Activated CD4-positive, alpha-beta T cell treated with anti-CD3 and anti-CD28 coated beads for 1 hour (primary cell): Measurements from ENCODE around the gene NRBP1.
"Not testable (repeated sequence)": the region's sequence is repeated elsewhere in the genome, so short reads cannot be mapped to it uniquely, and the experiment has no call there.

Experiments
- DNase-seq: peaks from one replicate; pipeline ENCODE4 v3.0.0-alpha.2; 2020

The NRBP1 gene

GRCh38 chr2:27422958-27423357 is 5.5 kb upstream of the NRBP1 start:
- no peak for DNase-seq

DNA sequence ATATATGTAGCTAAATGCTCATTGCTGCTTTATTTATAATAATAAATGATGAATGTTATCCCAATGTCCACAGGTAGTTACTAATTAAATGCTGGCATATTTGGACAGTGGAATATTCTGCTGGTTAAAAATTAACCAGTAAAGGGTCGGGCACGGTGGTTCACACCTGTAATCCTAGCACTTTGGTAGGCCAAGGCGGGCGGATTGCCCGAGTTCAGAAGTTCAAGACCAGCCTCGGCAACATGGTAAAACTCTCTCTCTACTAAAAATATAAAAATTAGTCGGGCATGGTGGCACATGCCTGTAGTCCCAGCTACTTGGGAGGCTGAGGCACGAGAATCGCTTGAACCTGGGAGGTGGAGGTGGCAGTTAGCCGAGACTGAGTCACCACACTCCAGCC is 3.4 kb upstream of the NRBP1 start:
- not testable (repeated sequence) for DNase-seq

- no peak for DNase-seq
Observed at GRCh38 chr2:27427863-27428212, 593 bp upstream of the NRBP1 start.

- DNase-seq: peak; percentile 50
Observed at GRCh38 chr2:27428978-27429541, 629 bp downstream of the NRBP1 start.

DNA sequence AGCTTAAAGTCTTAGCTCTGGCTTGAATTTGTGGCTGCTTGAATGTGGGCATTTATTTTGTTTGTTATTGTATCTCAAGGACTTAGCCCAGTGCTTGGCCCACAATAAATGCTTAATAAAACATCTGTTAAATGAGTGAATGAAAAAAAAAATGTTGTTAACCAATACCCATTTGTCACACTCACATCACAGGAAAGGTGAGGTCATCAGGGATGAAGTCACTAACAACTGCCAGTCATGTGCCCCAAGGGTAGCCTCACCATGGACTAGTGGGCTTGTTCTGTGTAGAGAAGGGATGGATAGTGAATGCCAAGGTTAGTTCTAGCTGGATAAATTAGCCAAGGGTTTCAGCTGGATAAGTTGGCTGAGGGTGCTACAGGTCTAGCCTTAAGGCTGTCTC is 3.0 kb downstream of the NRBP1 start:
- no peak for DNase-seq

- no peak for DNase-seq
Observed at GRCh38 chr2:27435628-27436027, 7.2 kb downstream of the NRBP1 start.

DNA sequence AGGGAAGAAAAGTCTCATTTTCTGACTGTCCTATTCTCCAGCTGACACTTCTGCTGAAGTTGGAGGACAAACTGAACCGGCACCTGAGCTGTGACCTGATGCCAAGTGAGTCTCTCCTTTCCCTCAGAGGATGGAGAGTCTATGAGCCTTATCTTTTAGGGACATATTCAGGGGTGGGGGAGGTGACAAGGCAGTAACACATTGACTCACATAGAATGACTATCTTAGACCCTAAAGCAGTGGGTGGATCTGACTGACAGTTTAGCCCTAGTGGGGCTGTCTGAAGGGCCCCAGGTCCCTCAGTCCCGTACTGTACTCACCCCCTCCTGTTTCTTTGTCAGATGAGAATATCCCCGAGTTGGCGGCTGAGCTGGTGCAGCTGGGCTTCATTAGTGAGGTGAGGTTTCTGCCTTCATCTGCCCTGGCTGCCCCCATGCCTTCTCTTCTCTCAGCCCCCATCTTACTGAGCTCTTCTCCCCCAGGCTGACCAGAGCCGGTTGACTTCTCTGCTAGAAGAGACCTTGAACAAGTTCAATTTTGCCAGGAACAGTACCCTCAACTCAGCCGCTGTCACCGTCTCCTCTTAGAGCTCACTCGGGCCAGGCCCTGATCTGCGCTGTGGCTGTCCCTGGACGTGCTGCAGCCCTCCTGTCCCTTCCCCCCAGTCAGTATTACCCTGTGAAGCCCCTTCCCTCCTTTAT is 12.9 kb downstream of the NRBP1 start:
- DNase-seq: no peak

DNA sequence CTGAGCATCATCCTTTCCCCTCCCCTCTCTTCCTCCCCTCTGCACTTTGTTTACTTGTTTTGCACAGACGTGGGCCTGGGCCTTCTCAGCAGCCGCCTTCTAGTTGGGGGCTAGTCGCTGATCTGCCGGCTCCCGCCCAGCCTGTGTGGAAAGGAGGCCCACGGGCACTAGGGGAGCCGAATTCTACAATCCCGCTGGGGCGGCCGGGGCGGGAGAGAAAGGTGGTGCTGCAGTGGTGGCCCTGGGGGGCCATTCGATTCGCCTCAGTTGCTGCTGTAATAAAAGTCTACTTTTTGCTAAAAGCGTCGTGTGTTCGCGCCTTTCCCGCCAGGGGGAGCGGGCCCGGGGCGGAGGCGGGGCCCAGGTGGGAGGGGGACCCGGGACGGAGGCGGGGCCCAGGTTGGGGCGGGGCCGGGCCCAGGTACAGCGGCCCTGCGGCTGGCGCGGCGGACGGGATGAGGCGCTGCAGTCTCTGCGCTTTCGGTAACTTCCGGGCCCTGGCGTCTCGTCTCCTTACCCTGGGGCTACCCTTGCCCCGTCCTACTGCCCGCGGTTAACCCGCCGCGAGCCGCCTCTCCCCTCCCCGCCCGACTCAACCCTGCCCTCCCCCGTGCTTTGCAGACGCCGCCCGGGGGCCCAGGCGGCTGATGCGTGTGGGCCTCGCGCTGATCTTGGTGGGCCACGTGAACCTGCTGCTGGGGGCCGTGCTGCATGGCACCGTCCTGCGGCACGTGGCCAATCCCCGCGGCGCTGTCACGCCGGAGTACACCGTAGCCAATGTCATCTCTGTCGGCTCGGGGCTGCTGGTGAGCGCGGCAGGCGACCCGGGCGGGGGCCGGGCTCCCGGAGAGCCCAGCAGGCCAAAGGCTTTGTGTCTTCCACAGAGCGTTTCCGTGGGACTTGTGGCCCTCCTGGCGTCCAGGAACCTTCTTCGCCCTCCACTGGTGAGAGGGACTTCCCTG is 13.8 kb downstream of the NRBP1 start, which contains the start of gene KRTCAP3:
Gene KRTCAP3, plus strand, starts transcription at position 424 of the 962 bp plus-strand sequence. Its CDS starts 32 bp downstream, at position 456.
- peak; percentile 33 for DNase-seq

- no peak for DNase-seq
Observed at GRCh38 chr2:27442920-27443282, 14.5 kb downstream of the NRBP1 start.

DNA sequence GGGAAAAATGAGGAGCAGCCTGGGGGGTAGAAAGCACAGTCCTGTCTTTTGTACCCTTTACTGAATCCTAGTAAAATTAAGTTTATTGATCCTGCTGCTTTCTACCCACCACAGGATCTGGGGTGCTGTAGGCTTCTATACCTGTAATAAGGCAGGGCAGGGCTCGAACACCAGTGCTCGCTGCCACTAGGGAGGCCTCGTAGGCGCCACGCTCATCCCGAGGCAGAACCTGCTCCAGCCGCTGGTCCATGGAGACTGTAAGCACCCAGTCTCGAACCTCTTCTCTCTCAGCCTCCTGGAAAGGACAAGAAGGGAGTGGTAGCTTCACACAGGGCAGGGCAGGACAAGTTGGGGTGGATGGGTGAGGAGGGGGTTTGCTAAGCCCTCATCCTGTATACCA is 16.7 kb downstream of the NRBP1 start:
- DNase-seq: no peak

DNA sequence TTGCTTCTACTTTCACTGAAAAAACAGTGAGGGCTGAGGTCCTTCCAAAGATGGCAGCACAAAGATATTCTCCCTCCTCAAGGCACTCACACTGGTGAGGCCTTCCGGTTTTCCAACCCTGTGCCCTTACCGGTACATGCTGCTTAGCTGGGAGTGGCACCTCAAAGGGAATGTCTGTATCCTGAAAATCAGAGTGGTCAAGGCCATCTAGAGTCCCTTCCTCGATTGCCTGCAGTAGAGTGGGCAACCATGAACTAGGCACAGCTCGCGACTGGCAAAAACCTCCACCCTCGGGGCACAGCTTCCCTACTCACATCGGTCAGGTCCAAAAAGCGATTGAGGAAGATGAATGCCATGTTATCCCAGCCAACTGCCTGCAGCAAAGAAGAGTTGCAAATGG is 17.2 kb downstream of the NRBP1 start:
- no peak for DNase-seq

DNA sequence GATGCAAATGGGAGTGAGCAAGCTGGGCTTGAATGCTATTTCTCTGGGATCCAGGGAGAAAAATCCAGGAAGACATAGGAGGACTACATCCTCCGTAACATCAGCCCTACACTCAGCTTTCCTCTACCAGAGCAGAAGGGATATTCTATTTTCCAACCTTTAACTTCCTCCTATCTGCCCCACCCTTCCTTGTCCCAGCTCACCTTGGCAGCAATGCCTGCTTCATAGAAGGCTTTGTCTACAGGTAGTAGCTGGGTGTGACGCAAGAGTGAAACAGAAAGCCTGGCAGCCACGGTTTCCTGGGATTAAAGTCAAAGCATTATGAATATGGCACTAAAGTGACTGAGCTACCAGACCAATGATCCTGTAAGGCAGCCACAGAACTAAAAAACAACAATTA is 17.6 kb downstream of the NRBP1 start:
- no peak for DNase-seq

DNA sequence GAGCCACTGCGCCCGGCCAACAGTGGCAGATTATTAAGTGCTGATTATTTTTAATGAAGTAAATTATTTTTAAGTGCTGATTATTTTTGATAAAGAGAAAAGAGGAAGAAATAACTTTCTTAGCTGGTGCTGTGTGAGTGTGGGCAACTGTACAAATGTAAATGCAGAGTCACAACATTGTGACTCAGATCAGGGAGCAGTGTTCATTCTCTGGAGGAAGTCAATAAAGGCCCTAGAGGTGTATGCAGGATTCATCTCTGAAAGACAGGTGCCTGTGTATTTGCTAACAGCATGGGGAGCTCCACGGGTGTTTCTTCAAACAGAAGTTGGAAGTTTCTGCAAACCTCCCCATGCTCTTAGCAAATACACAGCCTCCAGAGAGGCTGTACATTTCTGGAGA is 19.9 kb downstream of the NRBP1 start:
- DNase-seq: no peak

- DNase-seq: no peak
Observed at GRCh38 chr2:27451095-27451494, 22.7 kb downstream of the NRBP1 start.

- no peak for DNase-seq
Observed at GRCh38 chr2:27453968-27454367, 25.5 kb downstream of the NRBP1 start.

- no peak for DNase-seq
Observed at GRCh38 chr2:27461118-27461517, 32.7 kb downstream of the NRBP1 start.

GRCh38 chr2:27464443-27464842 is 36.0 kb downstream of the NRBP1 start:
- DNase-seq: no peak

DNA sequence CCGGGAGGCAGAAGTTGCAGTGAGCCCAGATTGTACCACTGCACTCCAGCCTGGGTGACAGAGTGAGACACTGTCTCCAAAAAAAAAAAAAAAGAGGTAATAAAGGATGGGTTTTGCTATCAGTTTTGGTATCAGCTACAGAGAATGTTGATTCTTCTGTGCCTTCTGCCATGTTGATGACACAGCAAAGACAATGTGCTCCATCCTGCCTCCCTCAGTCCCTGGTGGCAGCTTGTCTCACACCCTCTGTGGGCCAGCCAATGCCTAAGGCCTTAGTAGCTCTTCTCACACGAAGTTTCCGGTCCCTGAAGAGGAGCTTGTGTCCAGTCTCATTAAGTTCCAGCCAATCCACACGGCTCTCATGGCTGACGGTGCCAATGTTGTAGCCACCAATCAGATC is 43.5 kb downstream of the NRBP1 start:
- DNase-seq: no peak

DNA sequence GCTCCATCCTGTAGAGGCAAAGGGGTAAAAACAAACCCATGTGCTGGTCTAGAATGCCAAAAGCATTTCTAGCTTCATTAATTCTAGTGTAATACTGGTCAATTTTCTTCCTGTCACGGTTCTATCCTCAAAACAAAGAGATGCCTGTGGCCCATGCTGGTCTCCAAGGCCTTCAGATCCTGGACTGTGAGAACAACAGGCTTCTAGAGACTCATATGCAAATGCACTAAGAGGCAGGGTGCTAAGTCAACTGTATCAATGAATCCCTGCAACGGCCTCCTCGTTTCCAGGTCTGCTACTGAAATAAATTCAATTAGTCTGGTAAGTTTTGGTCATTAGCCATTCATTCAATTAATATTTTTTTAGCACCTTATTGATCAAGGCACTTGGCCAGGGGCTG is 57.1 kb downstream of the NRBP1 start:
- DNase-seq: no peak

DNA sequence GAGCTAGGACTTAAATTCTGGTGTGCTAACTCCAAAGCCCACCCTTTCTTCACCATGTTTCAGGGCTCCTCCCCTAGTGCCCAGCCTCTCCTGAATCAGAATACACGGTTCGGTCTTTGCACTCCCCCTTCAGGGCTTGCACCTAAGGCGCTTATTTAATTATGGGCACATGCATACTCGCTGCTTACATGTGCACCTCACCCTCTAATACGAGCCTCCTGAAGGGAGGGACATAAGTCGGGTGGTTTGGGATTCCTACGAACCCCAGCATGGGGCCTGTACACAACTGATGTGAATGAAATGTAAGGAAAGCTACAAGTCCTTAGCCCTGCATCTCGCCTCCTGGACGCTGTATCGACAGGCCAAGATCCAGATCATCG is 60.7 kb downstream of the NRBP1 start:
- DNase-seq: no peak

DNA sequence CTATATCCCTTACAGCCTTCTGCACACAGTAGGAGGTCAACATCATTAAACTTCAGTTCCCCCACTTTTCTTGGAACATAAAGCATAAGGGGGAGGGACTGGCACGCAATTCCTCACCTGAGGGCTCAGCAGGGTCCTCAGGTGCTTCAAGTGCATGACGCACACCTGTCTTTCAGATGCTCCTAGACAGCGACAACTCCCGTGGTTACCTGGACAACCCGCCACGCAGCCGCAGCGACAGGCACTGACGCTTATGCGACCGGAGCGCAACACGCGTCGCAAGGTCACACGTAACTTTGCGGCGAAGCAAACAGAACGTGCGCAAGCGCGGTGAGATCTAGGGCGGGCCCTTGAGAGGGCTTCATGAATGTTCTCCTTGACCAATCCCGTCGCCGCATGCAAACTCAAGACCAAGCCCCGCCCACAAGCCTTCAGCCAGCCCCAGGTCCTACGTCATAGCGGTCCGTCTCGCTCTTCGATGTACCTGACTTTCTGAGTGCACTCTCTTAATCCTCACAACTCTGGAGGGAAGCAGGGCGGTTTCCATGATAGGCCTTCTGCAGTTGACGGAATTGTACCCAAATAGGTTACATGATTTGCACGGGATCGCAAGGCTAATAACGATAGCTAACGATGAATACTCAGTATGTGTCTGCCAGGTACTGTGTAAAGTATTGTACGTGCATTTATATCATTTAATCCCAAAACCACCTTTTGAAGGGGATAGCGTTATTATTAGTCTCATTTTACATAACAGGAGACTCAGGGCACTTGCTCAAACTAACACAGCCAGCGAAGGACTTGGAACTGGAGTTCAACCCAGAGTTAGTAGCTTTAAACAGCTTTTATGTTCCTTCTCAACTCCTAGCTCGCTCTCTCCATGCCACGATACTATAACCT is 61.3 kb downstream of the NRBP1 start, which contains the start of gene IFT172:
Gene IFT172, minus strand, starts transcription at position 246 of the 900 bp plus-strand sequence. Its CDS starts 90 bp downstream, at position 156.
- peak; percentile 98 for DNase-seq
